ENCODE results near the gene LAMB2. TPM values are rescaled to one million over a fixed set of nuclear protein-coding genes. Genes with fewer than 3 reads are reported as not detected.

Gene LAMB2
- total RNA-seq, 1 experiment from 2014 or later: 121 TPM

DNA sequence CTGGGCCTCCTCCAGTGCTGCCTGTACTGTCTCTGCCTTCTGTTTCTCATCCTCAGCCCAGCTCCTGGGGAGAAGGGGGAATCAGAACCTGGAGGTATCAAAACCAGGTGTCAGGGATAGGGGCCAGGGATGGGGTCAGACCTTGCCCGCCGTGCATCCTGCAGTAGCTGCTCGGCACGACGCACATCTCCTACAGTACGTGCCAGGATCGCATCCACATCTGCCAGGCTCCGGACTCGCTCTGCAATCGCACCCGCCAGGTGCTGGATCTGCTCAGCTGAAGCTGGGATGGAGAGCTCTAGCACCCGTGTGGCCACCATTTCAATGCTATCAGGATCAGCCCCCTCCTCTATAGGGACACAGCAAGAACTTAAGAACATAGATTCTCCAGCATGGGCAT is 10.8 kb downstream of the LAMB2 start:
- Mint-ChIP-seq H3K4me1 (peaks cover 4% of the 10 kb centered on the region in 2 experiments; a peak in 3 of 4 replicates), H3K36me3 (ENCODE audit: insufficient read depth in 1 of 3, low read depth in 3 of 3) (peaks cover 7 to 47% (median 37%) of the 10 kb centered on the region in 3 experiments; a peak in 6 of 7 replicates), H3K4me3 (peak overlapping the region; percentile 15 to 91; a peak in 4 of 5 replicates), H3K9me3 (no peaks in the 10 kb centered on the region), H3K27ac (peak overlapping the region in 2 of 3 experiments; percentile 49 to 94; a peak in 4 of 7 replicates), H3K27me3 (ENCODE audit: low read depth) (no peaks in the 10 kb centered on the region; the same call in 1 of the 2 replicates)
- H3K4me2 ChIP-seq (ENCODE audit: insufficient read depth, insufficient read length, low read length): no peak overlapping the region
- H3K4me1 ChIP-seq (ENCODE audit: insufficient read depth, low read length): 0 out of 2 replicates have a peak, but pooled peaks cover 2% of the 10 kb centered on the region
- no peak overlapping the region for H3K23ac ChIP-seq (ENCODE audit: insufficient read length, low read depth, low read length)
- no peak overlapping the region for H3K18ac ChIP-seq (ENCODE audit: insufficient read length, low read depth, low read length)
- no peak overlapping the region for H2BK15ac ChIP-seq (ENCODE audit: low read depth, low read length)
- no peaks in the 10 kb centered on the region; the same call in 1 of the 2 replicates for H3K79me2 ChIP-seq (ENCODE audit: insufficient read depth, low read length)
- H4K5ac ChIP-seq (ENCODE audit: insufficient read length, low read depth, low read length): no peak overlapping the region
- H2BK5ac ChIP-seq (ENCODE audit: insufficient read length, low read length): no peak overlapping the region
- H3K27ac ChIP-seq (ENCODE audit: insufficient read length, low read depth, low read length): no peak overlapping the region
- no peak overlapping the region for H4K8ac ChIP-seq (replicated peaks; ENCODE audit: insufficient read length, low read depth, low read length)
- H3K56ac ChIP-seq (ENCODE audit: insufficient read length, low read depth, low read length): no peak overlapping the region
- TF ChIP-seq, protein P1, sequence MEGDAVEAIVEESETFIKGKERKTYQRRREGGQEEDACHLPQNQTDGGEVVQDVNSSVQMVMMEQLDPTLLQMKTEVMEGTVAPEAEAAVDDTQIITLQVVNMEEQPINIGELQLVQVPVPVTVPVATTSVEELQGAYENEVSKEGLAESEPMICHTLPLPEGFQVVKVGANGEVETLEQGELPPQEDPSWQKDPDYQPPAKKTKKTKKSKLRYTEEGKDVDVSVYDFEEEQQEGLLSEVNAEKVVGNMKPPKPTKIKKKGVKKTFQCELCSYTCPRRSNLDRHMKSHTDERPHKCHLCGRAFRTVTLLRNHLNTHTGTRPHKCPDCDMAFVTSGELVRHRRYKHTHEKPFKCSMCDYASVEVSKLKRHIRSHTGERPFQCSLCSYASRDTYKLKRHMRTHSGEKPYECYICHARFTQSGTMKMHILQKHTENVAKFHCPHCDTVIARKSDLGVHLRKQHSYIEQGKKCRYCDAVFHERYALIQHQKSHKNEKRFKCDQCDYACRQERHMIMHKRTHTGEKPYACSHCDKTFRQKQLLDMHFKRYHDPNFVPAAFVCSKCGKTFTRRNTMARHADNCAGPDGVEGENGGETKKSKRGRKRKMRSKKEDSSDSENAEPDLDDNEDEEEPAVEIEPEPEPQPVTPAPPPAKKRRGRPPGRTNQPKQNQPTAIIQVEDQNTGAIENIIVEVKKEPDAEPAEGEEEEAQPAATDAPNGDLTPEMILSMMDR (conservative IDR thresholded peaks at IDR 0.05): no peak
- no peak overlapping the region for H3K14ac ChIP-seq (ENCODE audit: insufficient read depth, low read length)
- no peak for DNase-seq
- H2BK120ac ChIP-seq (ENCODE audit: low read depth, low read length, poor library complexity, severe bottlenecking): no peak overlapping the region
- H4K91ac ChIP-seq (ENCODE audit: insufficient read length, low read depth, low read length): no peak overlapping the region
- no peak overlapping the region for H3K4ac ChIP-seq (ENCODE audit: low read depth, low read length)
- no peak overlapping the region for H2AFZ ChIP-seq (ENCODE audit: low read length)
- no peak overlapping the region for H3T11ph ChIP-seq (ENCODE audit: low read length)
- no peaks in the 10 kb centered on the region for H3K27me3 ChIP-seq (ENCODE audit: insufficient read depth, low read length)
- peaks cover 4% of the 10 kb centered on the region for H3K79me1 ChIP-seq (ENCODE audit: insufficient read depth, low read depth, low read length, poor library complexity, severe bottlenecking)
- no peak overlapping the region for H2BK12ac ChIP-seq (ENCODE audit: insufficient read length, low read depth, low read length)
- H4K20me1 ChIP-seq (ENCODE audit: control insufficient read depth, insufficient read depth, insufficient read length): peaks cover 2% of the 10 kb centered on the region
- no CpG with 5 or more reads among the region's 12 CpGs for WGBS (ENCODE audit: extremely low coverage, insufficient read length, low lambda C conversion rate)
- H2AK5ac ChIP-seq (ENCODE audit: insufficient read length, low read length): no peak overlapping the region
- H3K23me2 ChIP-seq (ENCODE audit: insufficient read length, low read depth, low read length, poor library complexity, severe bottlenecking): peaks cover 5% of the 10 kb centered on the region
- no peaks in the 10 kb centered on the region for H3K9me3 ChIP-seq (ENCODE audit: control insufficient read depth, low read depth, low read length)
- no peak overlapping the region for H3K9ac ChIP-seq (ENCODE audit: extremely low read depth, insufficient read length, low read length)
- H2BK20ac ChIP-seq (ENCODE audit: low read depth, low read length, poor library complexity, severe bottlenecking): no peak overlapping the region
